Transverse colon (tissue), 4 donors: ENCODE results near the gene TRPM1.

Source experiments
- EP300 ChIP-seq: sonication (generic); formaldehyde crosslinking; IDR thresholded peaks from one replicate; pipeline ENCODE4 v1.6.1; 2017; ENCODE audit warnings: antibody characterized with exemption, low read depth
- POLR2A ChIP-seq: fragments of 450-650 bp; IDR thresholded peaks from one replicate; pipeline ENCODE4 v1.6.1; 2016; ENCODE audit warnings: antibody characterized with exemption, mild to moderate bottlenecking, moderate library complexity
- POLR2AphosphoS5 ChIP-seq, 3 donors: sonication (generic); formaldehyde crosslinking; IDR thresholded peaks; one replicate each; pipeline ENCODE4 v1.6.1; 2016; ENCODE audit warnings: antibody characterized with exemption in 3 of 3
- TF ChIP-seq, protein P1 (sequence below), 5 experiments: fragments of 200-600 bp in 3 of 5; fragments of 450-650 bp in 2 of 5; sonication (generic) in 3 of 5; IDR thresholded peaks; 1 replicate in 2 of 5; 2 replicates in 3 of 5; pipeline ENCODE4 v1.5.1; 2016 to 2017; ENCODE audit warnings: antibody characterized with exemption in 5 of 5, inconsistent platforms in 3 of 5, mild to moderate bottlenecking in 2 of 5, moderate library complexity in 1 of 5

GRCh38 chr15:30978328-30978727, 123.2 kb downstream of the TRPM1 start:
- TF ChIP-seq, protein P1, sequence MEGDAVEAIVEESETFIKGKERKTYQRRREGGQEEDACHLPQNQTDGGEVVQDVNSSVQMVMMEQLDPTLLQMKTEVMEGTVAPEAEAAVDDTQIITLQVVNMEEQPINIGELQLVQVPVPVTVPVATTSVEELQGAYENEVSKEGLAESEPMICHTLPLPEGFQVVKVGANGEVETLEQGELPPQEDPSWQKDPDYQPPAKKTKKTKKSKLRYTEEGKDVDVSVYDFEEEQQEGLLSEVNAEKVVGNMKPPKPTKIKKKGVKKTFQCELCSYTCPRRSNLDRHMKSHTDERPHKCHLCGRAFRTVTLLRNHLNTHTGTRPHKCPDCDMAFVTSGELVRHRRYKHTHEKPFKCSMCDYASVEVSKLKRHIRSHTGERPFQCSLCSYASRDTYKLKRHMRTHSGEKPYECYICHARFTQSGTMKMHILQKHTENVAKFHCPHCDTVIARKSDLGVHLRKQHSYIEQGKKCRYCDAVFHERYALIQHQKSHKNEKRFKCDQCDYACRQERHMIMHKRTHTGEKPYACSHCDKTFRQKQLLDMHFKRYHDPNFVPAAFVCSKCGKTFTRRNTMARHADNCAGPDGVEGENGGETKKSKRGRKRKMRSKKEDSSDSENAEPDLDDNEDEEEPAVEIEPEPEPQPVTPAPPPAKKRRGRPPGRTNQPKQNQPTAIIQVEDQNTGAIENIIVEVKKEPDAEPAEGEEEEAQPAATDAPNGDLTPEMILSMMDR (IDR thresholded peaks at IDR 0.05): no peak
- TF ChIP-seq POLR2AphosphoS5 (IDR thresholded peaks at IDR 0.05): no peak
- no peak for TF ChIP-seq EP300
- no peak for TF ChIP-seq POLR2A
